GM23338 (cell line): ENCODE results near the gene CACNA1F.

ENCODE experiments used
- CREB1 ChIP-seq: fragments of 250-450 bp; sonication (Bioruptor Pico); IDR thresholded peaks from 2 replicates; pipeline ENCODE4 v1.5.0; 2020; ENCODE audit warnings: low read depth, mild to moderate bottlenecking, moderate library complexity
- EZH2 ChIP-seq: fragments of 200-600 bp; sonication (generic); IDR thresholded peaks from one replicate; pipeline ENCODE4 v1.8.0; 2017; ENCODE audit warnings: antibody characterized with exemption, mild to moderate bottlenecking, low read depth; ENCODE audit not compliant: unreplicated experiment
- EZH2phosphoT487 ChIP-seq: fragments of 200-600 bp; sonication (generic); IDR thresholded peaks from one replicate; pipeline ENCODE4 v1.8.1; 2018; ENCODE audit warnings: antibody characterized with exemption; ENCODE audit not compliant: unreplicated experiment
- POLR2AphosphoS5 ChIP-seq: IDR thresholded peaks from 2 replicates; pipeline ENCODE4 v1.6.1; 2016; ENCODE audit warnings: antibody characterized with exemption, low read depth
- STAT1 ChIP-seq: IDR thresholded peaks from one replicate; pipeline ENCODE4 v1.6.1; 2016; ENCODE audit warnings: antibody characterized with exemption; ENCODE audit not compliant: unreplicated experiment
- ZNF331 ChIP-seq: fragments of 250-450 bp; sonication (Bioruptor Pico); IDR thresholded peaks from 2 replicates; pipeline ENCODE4 v1.5.0; 2020; ENCODE audit warnings: low read depth, mild to moderate bottlenecking, moderate library complexity
- TF ChIP-seq, protein P1 (sequence below), 2 experiments: fragments of 200-600 bp in 1 of 2; sonication (generic) in 1 of 2; conservative IDR thresholded peaks; 2 replicates each; pipeline versions ENCODE4 v1.5.1 to v1.6.1; 2016 to 2017; ENCODE audit warnings: antibody characterized with exemption in 2 of 2, low read depth in 2 of 2, mild to moderate bottlenecking in 2 of 2, moderate library complexity in 1 of 2
- TF ChIP-seq, protein P2 (sequence below): fragments of 250-450 bp; sonication (Bioruptor Pico); IDR thresholded peaks from 2 replicates; pipeline ENCODE4 v1.5.0; 2020; ENCODE audit warnings: mild to moderate bottlenecking, moderate library complexity
- TF ChIP-seq, protein P3 (sequence below): IDR thresholded peaks from one replicate; pipeline ENCODE4 v1.6.1; 2018; ENCODE audit warnings: antibody characterized with exemption; ENCODE audit not compliant: unreplicated experiment
- TF ChIP-seq, protein P4 (sequence below): IDR thresholded peaks from 2 replicates; pipeline ENCODE4 v1.6.1; 2016; ENCODE audit warnings: antibody characterized with exemption

DNA sequence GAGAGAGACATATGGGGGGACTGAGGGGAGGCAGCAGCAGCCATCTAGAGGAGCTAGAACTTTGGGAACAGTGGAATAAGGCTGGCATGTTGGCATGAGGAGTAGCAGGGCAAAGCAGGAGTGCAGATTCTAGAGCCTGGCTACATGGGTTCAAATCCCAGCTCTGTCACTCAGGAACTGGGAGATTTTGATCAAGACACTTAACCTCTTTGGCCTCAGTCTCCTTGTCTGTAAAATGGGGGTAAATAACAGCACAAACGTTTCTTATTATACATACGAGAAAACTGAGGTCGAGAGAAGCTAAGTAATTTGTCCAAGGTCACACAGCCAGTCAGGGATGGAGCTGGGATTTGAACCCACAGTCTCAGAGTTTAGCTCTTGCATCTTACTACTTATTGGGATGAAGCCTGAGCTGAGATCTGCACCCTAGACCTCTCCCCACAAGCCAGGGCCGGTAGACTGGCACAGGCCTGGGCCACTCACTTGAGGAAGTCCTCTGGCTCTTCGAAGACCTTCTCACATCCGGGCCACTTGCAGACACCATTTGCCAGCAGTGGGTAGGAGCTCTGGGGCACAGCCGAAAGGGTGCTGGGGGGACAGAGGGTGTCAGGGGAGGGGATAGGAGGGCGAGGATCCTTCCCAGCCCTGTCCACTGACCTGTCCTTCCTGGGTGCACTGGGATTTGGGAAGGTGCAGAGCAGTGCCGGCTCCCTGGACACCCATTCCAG, 23.3 kb upstream of the CACNA1F start:
- TF ChIP-seq, protein P1, sequence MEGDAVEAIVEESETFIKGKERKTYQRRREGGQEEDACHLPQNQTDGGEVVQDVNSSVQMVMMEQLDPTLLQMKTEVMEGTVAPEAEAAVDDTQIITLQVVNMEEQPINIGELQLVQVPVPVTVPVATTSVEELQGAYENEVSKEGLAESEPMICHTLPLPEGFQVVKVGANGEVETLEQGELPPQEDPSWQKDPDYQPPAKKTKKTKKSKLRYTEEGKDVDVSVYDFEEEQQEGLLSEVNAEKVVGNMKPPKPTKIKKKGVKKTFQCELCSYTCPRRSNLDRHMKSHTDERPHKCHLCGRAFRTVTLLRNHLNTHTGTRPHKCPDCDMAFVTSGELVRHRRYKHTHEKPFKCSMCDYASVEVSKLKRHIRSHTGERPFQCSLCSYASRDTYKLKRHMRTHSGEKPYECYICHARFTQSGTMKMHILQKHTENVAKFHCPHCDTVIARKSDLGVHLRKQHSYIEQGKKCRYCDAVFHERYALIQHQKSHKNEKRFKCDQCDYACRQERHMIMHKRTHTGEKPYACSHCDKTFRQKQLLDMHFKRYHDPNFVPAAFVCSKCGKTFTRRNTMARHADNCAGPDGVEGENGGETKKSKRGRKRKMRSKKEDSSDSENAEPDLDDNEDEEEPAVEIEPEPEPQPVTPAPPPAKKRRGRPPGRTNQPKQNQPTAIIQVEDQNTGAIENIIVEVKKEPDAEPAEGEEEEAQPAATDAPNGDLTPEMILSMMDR (conservative IDR thresholded peaks at IDR 0.05; ENCODE audit: low read depth in 2 of 2): no peak
- TF ChIP-seq CREB1 (no peak), POLR2AphosphoS5 (no peak), ZNF331 (CRISPR knock-in tag) (no peak), EZH2phosphoT487 (no peak), STAT1 (no peak), EZH2 (no peak)
- TF ChIP-seq, protein P2, sequence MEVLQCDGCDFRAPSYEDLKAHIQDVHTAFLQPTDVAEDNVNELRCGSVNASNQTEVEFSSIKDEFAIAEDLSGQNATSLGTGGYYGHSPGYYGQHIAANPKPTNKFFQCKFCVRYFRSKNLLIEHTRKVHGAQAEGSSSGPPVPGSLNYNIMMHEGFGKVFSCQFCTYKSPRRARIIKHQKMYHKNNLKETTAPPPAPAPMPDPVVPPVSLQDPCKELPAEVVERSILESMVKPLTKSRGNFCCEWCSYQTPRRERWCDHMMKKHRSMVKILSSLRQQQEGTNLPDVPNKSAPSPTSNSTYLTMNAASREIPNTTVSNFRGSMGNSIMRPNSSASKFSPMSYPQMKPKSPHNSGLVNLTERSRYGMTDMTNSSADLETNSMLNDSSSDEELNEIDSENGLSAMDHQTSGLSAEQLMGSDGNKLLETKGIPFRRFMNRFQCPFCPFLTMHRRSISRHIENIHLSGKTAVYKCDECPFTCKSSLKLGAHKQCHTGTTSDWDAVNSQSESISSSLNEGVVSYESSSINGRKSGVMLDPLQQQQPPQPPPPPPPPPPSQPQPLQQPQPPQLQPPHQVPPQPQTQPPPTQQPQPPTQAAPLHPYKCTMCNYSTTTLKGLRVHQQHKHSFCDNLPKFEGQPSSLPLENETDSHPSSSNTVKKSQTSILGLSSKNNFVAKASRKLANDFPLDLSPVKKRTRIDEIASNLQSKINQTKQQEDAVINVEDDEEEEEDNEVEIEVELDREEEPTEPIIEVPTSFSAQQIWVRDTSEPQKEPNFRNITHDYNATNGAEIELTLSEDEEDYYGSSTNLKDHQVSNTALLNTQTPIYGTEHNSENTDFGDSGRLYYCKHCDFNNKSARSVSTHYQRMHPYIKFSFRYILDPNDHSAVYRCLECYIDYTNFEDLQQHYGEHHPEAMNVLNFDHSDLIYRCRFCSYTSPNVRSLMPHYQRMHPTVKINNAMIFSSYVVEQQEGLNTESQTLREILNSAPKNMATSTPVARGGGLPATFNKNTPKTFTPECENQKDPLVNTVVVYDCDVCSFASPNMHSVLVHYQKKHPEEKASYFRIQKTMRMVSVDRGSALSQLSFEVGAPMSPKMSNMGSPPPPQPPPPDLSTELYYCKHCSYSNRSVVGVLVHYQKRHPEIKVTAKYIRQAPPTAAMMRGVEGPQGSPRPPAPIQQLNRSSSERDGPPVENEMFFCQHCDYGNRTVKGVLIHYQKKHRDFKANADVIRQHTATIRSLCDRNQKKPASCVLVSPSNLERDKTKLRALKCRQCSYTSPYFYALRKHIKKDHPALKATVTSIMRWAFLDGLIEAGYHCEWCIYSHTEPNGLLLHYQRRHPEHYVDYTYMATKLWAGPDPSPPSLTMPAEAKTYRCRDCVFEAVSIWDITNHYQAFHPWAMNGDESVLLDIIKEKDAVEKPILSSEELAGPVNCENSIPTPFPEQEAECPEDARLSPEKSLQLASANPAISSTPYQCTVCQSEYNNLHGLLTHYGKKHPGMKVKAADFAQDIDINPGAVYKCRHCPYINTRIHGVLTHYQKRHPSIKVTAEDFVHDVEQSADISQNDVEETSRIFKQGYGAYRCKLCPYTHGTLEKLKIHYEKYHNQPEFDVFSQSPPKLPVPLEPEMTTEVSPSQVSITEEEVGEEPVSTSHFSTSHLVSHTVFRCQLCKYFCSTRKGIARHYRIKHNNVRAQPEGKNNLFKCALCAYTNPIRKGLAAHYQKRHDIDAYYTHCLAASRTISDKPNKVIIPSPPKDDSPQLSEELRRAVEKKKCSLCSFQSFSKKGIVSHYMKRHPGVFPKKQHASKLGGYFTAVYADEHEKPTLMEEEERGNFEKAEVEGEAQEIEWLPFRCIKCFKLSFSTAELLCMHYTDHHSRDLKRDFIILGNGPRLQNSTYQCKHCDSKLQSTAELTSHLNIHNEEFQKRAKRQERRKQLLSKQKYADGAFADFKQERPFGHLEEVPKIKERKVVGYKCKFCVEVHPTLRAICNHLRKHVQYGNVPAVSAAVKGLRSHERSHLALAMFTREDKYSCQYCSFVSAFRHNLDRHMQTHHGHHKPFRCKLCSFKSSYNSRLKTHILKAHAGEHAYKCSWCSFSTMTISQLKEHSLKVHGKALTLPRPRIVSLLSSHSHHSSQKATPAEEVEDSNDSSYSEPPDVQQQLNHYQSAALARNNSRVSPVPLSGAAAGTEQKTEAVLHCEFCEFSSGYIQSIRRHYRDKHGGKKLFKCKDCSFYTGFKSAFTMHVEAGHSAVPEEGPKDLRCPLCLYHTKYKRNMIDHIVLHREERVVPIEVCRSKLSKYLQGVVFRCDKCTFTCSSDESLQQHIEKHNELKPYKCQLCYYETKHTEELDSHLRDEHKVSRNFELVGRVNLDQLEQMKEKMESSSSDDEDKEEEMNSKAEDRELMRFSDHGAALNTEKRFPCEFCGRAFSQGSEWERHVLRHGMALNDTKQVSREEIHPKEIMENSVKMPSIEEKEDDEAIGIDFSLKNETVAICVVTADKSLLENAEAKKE (CRISPR knock-in tag): no peak
- TF ChIP-seq, protein P3, sequence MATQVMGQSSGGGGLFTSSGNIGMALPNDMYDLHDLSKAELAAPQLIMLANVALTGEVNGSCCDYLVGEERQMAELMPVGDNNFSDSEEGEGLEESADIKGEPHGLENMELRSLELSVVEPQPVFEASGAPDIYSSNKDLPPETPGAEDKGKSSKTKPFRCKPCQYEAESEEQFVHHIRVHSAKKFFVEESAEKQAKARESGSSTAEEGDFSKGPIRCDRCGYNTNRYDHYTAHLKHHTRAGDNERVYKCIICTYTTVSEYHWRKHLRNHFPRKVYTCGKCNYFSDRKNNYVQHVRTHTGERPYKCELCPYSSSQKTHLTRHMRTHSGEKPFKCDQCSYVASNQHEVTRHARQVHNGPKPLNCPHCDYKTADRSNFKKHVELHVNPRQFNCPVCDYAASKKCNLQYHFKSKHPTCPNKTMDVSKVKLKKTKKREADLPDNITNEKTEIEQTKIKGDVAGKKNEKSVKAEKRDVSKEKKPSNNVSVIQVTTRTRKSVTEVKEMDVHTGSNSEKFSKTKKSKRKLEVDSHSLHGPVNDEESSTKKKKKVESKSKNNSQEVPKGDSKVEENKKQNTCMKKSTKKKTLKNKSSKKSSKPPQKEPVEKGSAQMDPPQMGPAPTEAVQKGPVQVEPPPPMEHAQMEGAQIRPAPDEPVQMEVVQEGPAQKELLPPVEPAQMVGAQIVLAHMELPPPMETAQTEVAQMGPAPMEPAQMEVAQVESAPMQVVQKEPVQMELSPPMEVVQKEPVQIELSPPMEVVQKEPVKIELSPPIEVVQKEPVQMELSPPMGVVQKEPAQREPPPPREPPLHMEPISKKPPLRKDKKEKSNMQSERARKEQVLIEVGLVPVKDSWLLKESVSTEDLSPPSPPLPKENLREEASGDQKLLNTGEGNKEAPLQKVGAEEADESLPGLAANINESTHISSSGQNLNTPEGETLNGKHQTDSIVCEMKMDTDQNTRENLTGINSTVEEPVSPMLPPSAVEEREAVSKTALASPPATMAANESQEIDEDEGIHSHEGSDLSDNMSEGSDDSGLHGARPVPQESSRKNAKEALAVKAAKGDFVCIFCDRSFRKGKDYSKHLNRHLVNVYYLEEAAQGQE: no peak
- TF ChIP-seq, protein P4, sequence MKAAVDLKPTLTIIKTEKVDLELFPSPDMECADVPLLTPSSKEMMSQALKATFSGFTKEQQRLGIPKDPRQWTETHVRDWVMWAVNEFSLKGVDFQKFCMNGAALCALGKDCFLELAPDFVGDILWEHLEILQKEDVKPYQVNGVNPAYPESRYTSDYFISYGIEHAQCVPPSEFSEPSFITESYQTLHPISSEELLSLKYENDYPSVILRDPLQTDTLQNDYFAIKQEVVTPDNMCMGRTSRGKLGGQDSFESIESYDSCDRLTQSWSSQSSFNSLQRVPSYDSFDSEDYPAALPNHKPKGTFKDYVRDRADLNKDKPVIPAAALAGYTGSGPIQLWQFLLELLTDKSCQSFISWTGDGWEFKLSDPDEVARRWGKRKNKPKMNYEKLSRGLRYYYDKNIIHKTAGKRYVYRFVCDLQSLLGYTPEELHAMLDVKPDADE: no peak
